Mesenchymal stem cell (in vitro differentiated cells and primary cell): ENCODE data around the gene ACAA1.
A peak's percentile ranks its signal among the peaks of the same experiment; 100 is the strongest.

ENCODE experiments used
- DNase-seq: peaks from one replicate; pipeline ENCODE4 v3.0.0-alpha.2; 2013
- H2AFZ ChIP-seq: one replicate; pipeline ENCODE4 v1.6.1; 2013; ENCODE audit warnings: low read depth, mild to moderate bottlenecking, control low read depth, inconsistent platforms, low read length, moderate library complexity
- H2AK5ac ChIP-seq: 2 replicates; pipeline ENCODE4 v1.6.1; 2013; ENCODE audit warnings: low read length, moderate library complexity, mild to moderate bottlenecking, inconsistent platforms; ENCODE audit not compliant: severe bottlenecking
- H2BK120ac ChIP-seq: one replicate; pipeline ENCODE4 v1.6.1; 2013; ENCODE audit warnings: low read depth, mild to moderate bottlenecking, inconsistent platforms, low read length, moderate library complexity
- H2BK12ac ChIP-seq, 2 experiments: one replicate each; pipeline ENCODE4 v1.6.1; 2013; ENCODE audit warnings: inconsistent platforms in 2 of 2, low read length in 2 of 2, mild to moderate bottlenecking in 2 of 2, moderate library complexity in 2 of 2, control low read depth in 1 of 2
- H2BK15ac ChIP-seq: one replicate; pipeline ENCODE4 v1.6.1; 2013; ENCODE audit warnings: mild to moderate bottlenecking, low read depth, inconsistent platforms; ENCODE audit not compliant: poor library complexity, severe bottlenecking
- H2BK5ac ChIP-seq: 2 replicates; pipeline ENCODE4 v1.6.1; 2013; ENCODE audit warnings: low read depth, mild to moderate bottlenecking, low read length, control low read depth, inconsistent platforms; ENCODE audit not compliant: poor library complexity, severe bottlenecking
- H3K14ac ChIP-seq, 2 experiments: one replicate each; pipeline ENCODE4 v1.6.1; 2013; ENCODE audit warnings: inconsistent platforms in 2 of 2, low read length in 2 of 2, control low read depth in 1 of 2, mild to moderate bottlenecking in 1 of 2, moderate library complexity in 1 of 2
- H3K18ac ChIP-seq, 2 experiments: one replicate each; pipeline ENCODE4 v1.6.1; 2013; ENCODE audit warnings: inconsistent platforms in 2 of 2, low read length in 2 of 2, control low read depth in 1 of 2, low read depth in 1 of 2, mild to moderate bottlenecking in 1 of 2
- H3K23ac ChIP-seq, 2 experiments: one replicate each; pipeline ENCODE4 v1.6.1; 2013; ENCODE audit warnings: inconsistent platforms in 2 of 2, low read length in 2 of 2, mild to moderate bottlenecking in 2 of 2, moderate library complexity in 2 of 2, control low read depth in 1 of 2
- H3K27ac ChIP-seq: 2 replicates; pipeline ENCODE4 v1.5.1; 2013; ENCODE audit warnings: mild to moderate bottlenecking, moderate library complexity, low read length, control low read depth, inconsistent platforms; ENCODE audit not compliant: poor library complexity, severe bottlenecking
- H3K27me3 ChIP-seq, 2 experiments: 2 replicates each; pipeline versions ENCODE4 v1.6.1 to v1.7.0; 2013; ENCODE audit warnings: low read length in 2 of 2, mild to moderate bottlenecking in 2 of 2, moderate library complexity in 2 of 2, control low read depth in 1 of 2, inconsistent platforms in 1 of 2; ENCODE audit not compliant: control insufficient read depth in 1 of 2, insufficient read depth in 1 of 2
- H3K36me3 ChIP-seq, 2 experiments: 2 replicates each; pipeline versions ENCODE4 v1.6.1 to v1.7.0; 2013; ENCODE audit warnings: low read length in 2 of 2, control low read depth in 1 of 2, inconsistent platforms in 1 of 2, low read depth in 1 of 2, mild to moderate bottlenecking in 1 of 2; ENCODE audit not compliant: insufficient read depth in 2 of 2, control insufficient read depth in 1 of 2
- H3K4ac ChIP-seq, 2 experiments: one replicate each; pipeline ENCODE4 v1.6.1; 2013; ENCODE audit warnings: inconsistent platforms in 2 of 2, low read length in 2 of 2, mild to moderate bottlenecking in 2 of 2, moderate library complexity in 2 of 2, control low read depth in 1 of 2, low read depth in 1 of 2
- H3K4me1 ChIP-seq: 2 replicates; pipeline ENCODE4 v1.6.1; 2013; ENCODE audit warnings: low read depth, low read length, control low read depth; ENCODE audit not compliant: control insufficient read depth, insufficient read depth
- H3K4me2 ChIP-seq: 2 replicates; pipeline ENCODE4 v1.6.1; 2013; ENCODE audit warnings: low read length, mild to moderate bottlenecking, inconsistent platforms; ENCODE audit not compliant: poor library complexity, severe bottlenecking
- H3K4me3 ChIP-seq, 2 experiments: 2 replicates each; pipeline versions ENCODE4 v1.5.1 to v1.7.0; 2013; ENCODE audit warnings: low read length in 2 of 2, mild to moderate bottlenecking in 2 of 2, control low read depth in 1 of 2, low read depth in 1 of 2; ENCODE audit not compliant: insufficient read depth in 1 of 2
- H3K79me1 ChIP-seq: replicated peaks from 2 replicates; pipeline ENCODE4 v1.6.1; 2013; ENCODE audit warnings: mild to moderate bottlenecking, control low read depth, low read length, inconsistent platforms; ENCODE audit not compliant: poor library complexity, severe bottlenecking
- H3K9ac ChIP-seq: 2 replicates; pipeline ENCODE4 v1.7.0; 2013; ENCODE audit warnings: mild to moderate bottlenecking, low read length, moderate library complexity
- H3K9me3 ChIP-seq: 2 replicates; pipeline ENCODE4 v1.7.0; 2013; ENCODE audit warnings: mild to moderate bottlenecking, low read length; ENCODE audit not compliant: control insufficient read depth
- H4K8ac ChIP-seq: one replicate; pipeline ENCODE4 v1.6.1; 2013; ENCODE audit warnings: inconsistent platforms, mild to moderate bottlenecking, low read length, moderate library complexity
- H4K91ac ChIP-seq: one replicate; pipeline ENCODE4 v1.6.1; 2013; ENCODE audit warnings: mild to moderate bottlenecking, low read length, inconsistent platforms
- WGBS: methylation state at CpG from one replicate; pipeline ENCODE4 v1.1.7; 2013; ENCODE audit warnings: mixed read lengths; 5-methylcytosine and 5-hydroxymethylcytosine counted together

Gene ACAA1

GRCh38 chr3:38118421-38119247 is 18.3 kb downstream of the ACAA1 start:
- H2BK120ac ChIP-seq = no peak overlapping the region
- no peak overlapping the region for H2AFZ ChIP-seq
- H2BK12ac ChIP-seq = no peak overlapping the region
- no peak overlapping the region for H3K9ac ChIP-seq
- DNase-seq = no peak
- H3K36me3 ChIP-seq = peaks cover 39% of the 10 kb centered on the region in 2 experiments
- no peaks in the 10 kb centered on the region for H3K79me1 ChIP-seq
- no peak overlapping the region for H2BK5ac ChIP-seq
- no peak overlapping the region for H2AK5ac ChIP-seq
- H3K4me3 ChIP-seq = no peak overlapping the region
- H3K4me2 ChIP-seq = no peak overlapping the region
- no peak overlapping the region for H3K23ac ChIP-seq
- WGBS = 92% methylated on average over 12 of the region's 13 CpGs
- H3K4ac ChIP-seq = no peak overlapping the region
- H4K8ac ChIP-seq = no peak overlapping the region
- no peaks in the 10 kb centered on the region for H3K9me3 ChIP-seq
- no peak overlapping the region for H3K27ac ChIP-seq
- H2BK15ac ChIP-seq = no peak overlapping the region
- H4K91ac ChIP-seq = no peak overlapping the region
- no peak overlapping the region for H3K14ac ChIP-seq
- H3K18ac ChIP-seq = no peak overlapping the region
- H3K27me3 ChIP-seq = peaks cover 6 to 16% of the 10 kb centered on the region in 2 experiments
- H3K4me1 ChIP-seq = peaks cover 10% of the 10 kb centered on the region

GRCh38 chr3:38117748-38118420 is 19.0 kb downstream of the ACAA1 start:
- Histone ChIP-seq H2AFZ (no peak overlapping the region), H2BK15ac (no peak overlapping the region), H2BK120ac (no peak overlapping the region), H3K36me3 (peaks cover 31 to 36% of the 10 kb centered on the region in 2 experiments), H2AK5ac (no peak overlapping the region), H3K9me3 (no peaks in the 10 kb centered on the region), H3K79me1 (no peaks in the 10 kb centered on the region), H3K4ac (no peak overlapping the region), H4K91ac (no peak overlapping the region), H2BK12ac (no peak overlapping the region), H4K8ac (no peak overlapping the region), H2BK5ac (no peak overlapping the region), H3K4me3 (no peak overlapping the region), H3K23ac (no peak overlapping the region), H3K18ac (no peak overlapping the region), H3K9ac (no peak overlapping the region), H3K14ac (no peak overlapping the region), H3K4me2 (no peak overlapping the region), H3K27ac (no peak overlapping the region), H3K4me1 (peaks cover 10% of the 10 kb centered on the region), H3K27me3 (peaks cover 6 to 16% of the 10 kb centered on the region in 2 experiments)
- 73% methylated on average over 10 of the region's 11 CpGs for WGBS
- peak; percentile 53 for DNase-seq

- H3K4me1 ChIP-seq = peaks cover 10% of the 10 kb centered on the region
- no peak overlapping the region for H2BK12ac ChIP-seq
- H3K4ac ChIP-seq = no peak overlapping the region
- no peak overlapping the region for H3K23ac ChIP-seq
- no peaks in the 10 kb centered on the region for H3K9me3 ChIP-seq
- DNase-seq = no peak
- H2AK5ac ChIP-seq = no peak overlapping the region
- H3K27me3 ChIP-seq = peaks cover 6 to 19% of the 10 kb centered on the region in 2 experiments
- H3K4me2 ChIP-seq = no peak overlapping the region
- H3K27ac ChIP-seq = no peak overlapping the region
- no peak overlapping the region for H4K8ac ChIP-seq
- peaks cover 25 to 30% of the 10 kb centered on the region in 2 experiments for H3K36me3 ChIP-seq
- no peak overlapping the region for H2AFZ ChIP-seq
- no peak overlapping the region for H4K91ac ChIP-seq
- H3K4me3 ChIP-seq = no peak overlapping the region
- no peaks in the 10 kb centered on the region for H3K79me1 ChIP-seq
- no peak overlapping the region for H2BK5ac ChIP-seq
- H3K9ac ChIP-seq = no peak overlapping the region
- H2BK15ac ChIP-seq = no peak overlapping the region
- H3K18ac ChIP-seq = no peak overlapping the region
- no peak overlapping the region for H2BK120ac ChIP-seq
- H3K14ac ChIP-seq = no peak overlapping the region
- 95% methylated on average over 10 of the region's 10 CpGs for WGBS
Observed at GRCh38 chr3:38117163-38117716, 19.7 kb downstream of the ACAA1 start.
